Measurements from ENCODE around the gene CREB3L4.
A peak's percentile ranks its signal among the peaks of the same experiment; 100 is the strongest.
"Not testable (repeated sequence)": the region's sequence is repeated elsewhere in the genome, so short reads cannot be mapped to it uniquely, and the experiment has no call there.

CREB3L4 gene

GRCh38 chr1:153958111-153958960 is 9.4 kb upstream of the CREB3L4 start, which contains the start of gene CRTC2:
TSS of gene CRTC2 (minus strand) at chr1:153958612. CDS start at chr1:153958497, 115 bp downstream.
- DNase-seq: peak; percentile 66 to 99 (median 97)

GRCh38 chr1:153958961-153959260 is 8.8 kb upstream of the CREB3L4 start:
- DNase-seq: no peak

- no peak for DNase-seq
Observed at GRCh38 chr1:153959454-153959853, 8.2 kb upstream of the CREB3L4 start.

GRCh38 chr1:153960206-153960605 is 7.5 kb upstream of the CREB3L4 start:
- no peak for DNase-seq

- no peak for DNase-seq
Observed at GRCh38 chr1:153961421-153961820, 6.3 kb upstream of the CREB3L4 start.

- DNase-seq: peak in 4 of 51 donors; percentile 17 to 29 (median 23)
Observed at GRCh38 chr1:153962088-153963029, 5.3 kb upstream of the CREB3L4 start.

GRCh38 chr1:153963030-153963849 is 4.5 kb upstream of the CREB3L4 start, which contains the start of gene SLC39A1:
TSS of gene SLC39A1 (minus strand) at chr1:153963537. CDS start at chr1:153962715, 822 bp downstream.
- peak; percentile 43 to 99 (median 95) for DNase-seq

- DNase-seq: peak in 5 of 51 donors; percentile 32 to 52 (median 38)
Observed at GRCh38 chr1:153963850-153964331, 3.8 kb upstream of the CREB3L4 start.

- DNase-seq: peak in 2 of 51 donors; percentile 45 to 73
Observed at GRCh38 chr1:153968000-153968363, 280 bp downstream of the CREB3L4 start.

GRCh38 chr1:153968408-153968807 is 706 bp downstream of the CREB3L4 start:
- DNase-seq: no peak

GRCh38 chr1:153968972-153969371 is 1.3 kb downstream of the CREB3L4 start:
- DNase-seq: no peak

GRCh38 chr1:153970346-153970745 is 2.6 kb downstream of the CREB3L4 start:
- DNase-seq: no peak

GRCh38 chr1:153973071-153973470 is 5.4 kb downstream of the CREB3L4 start:
- no peak for DNase-seq

- DNase-seq: no peak
Observed at GRCh38 chr1:153973525-153973924, 5.8 kb downstream of the CREB3L4 start.

- peak in 2 of 51 donors; percentile 6 to 55 for DNase-seq
Observed at GRCh38 chr1:153976819-153977249, 9.1 kb downstream of the CREB3L4 start.

GRCh38 chr1:153977250-153978240 is 9.8 kb downstream of the CREB3L4 start, which contains the start of gene JTB:
TSS of gene JTB (minus strand) at chr1:153977674. CDS start at chr1:153977252, 422 bp downstream.
- peak; percentile 45 to 94 (median 80) for DNase-seq

- DNase-seq: peak in 1 of 51 donors; percentile 63
Observed at GRCh38 chr1:153978274-153978909, 10.7 kb downstream of the CREB3L4 start.

- not testable (repeated sequence) for DNase-seq
Observed at GRCh38 chr1:153979091-153979490, 11.4 kb downstream of the CREB3L4 start.

- DNase-seq: not testable (repeated sequence)
Observed at GRCh38 chr1:153981735-153982134, 14.0 kb downstream of the CREB3L4 start.
